22Rv1 (cell line): ENCODE results near the gene LSM10.

Source experiments
- CTCF ChIP-seq: fragments of 450-650 bp; IDR thresholded peaks from 2 replicates; pipeline ENCODE4 v1.5.1; 2017; ENCODE audit warnings: mild to moderate bottlenecking
- ZFX ChIP-seq: fragments of 450-650 bp; IDR thresholded peaks from 2 replicates; pipeline ENCODE4 v1.6.1; 2017; ENCODE audit warnings: antibody characterized with exemption, borderline replicate concordance

- no peak for TF ChIP-seq CTCF
- TF ChIP-seq ZFX = no peak
Observed at GRCh38 chr1:36351227-36351977, 46.3 kb downstream of the LSM10 start.
